ENCODE results near the gene MUC6.

MUC6 gene

GRCh38 chr11:1077033-1077416 lies 40.5 kb upstream of the MUC6 start:
- Histone ChIP-seq H3K4me3 (ENCODE audit: low read length) (no peak overlapping the region), H3K27me3 (ENCODE audit: control insufficient read depth, insufficient read depth, low read length) (no peaks in the 10 kb centered on the region), H3K27ac (ENCODE audit: low read depth, low read length) (no peak overlapping the region), H3K9ac (ENCODE audit: low read length) (no peak overlapping the region), H3K36me3 (ENCODE audit: control insufficient read depth, insufficient read depth, low read length) (no peaks in the 10 kb centered on the region), H3K4me1 (ENCODE audit: control insufficient read depth, insufficient read depth, low read length) (no peaks in the 10 kb centered on the region)

GRCh38 chr11:1076061-1076665 lies 39.6 kb upstream of the MUC6 start:
- Histone ChIP-seq H3K4me1 (ENCODE audit: control insufficient read depth, insufficient read depth, low read length) (no peaks in the 10 kb centered on the region), H3K27ac (ENCODE audit: low read depth, low read length) (no peak overlapping the region), H3K27me3 (ENCODE audit: control insufficient read depth, insufficient read depth, low read length) (no peaks in the 10 kb centered on the region), H3K4me3 (ENCODE audit: low read length) (no peak overlapping the region), H3K36me3 (ENCODE audit: control insufficient read depth, insufficient read depth, low read length) (no peaks in the 10 kb centered on the region), H3K9ac (ENCODE audit: low read length) (no peak overlapping the region)

DNA sequence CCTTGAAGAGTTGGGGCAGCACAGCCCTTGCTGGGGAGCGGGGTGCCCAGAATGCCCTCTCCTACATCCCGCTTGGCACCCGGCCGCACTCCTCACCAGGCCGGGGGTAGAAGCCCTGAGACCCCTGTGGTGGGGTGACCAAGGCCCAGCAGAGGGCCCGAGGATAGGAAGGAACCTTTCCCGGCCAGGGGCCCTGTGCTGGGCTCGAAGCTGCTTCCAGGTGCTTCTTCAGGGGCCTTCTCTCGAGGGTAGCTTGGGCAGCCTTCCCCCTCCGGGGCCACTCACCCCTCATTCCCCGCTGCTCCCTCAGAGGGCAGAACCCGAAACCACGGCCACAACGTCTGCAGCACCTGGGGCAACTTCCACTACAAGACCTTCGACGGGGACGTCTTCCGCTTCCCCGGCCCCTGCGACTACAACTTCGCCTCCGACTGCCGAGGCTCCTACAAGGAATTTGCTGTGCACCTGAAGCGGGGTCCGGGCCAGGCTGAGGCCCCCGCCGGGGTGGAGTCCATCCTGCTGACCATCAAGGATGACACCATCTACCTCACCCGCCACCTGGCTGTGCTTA lies 38.9 kb upstream of the MUC6 start:
- Histone ChIP-seq H3K9ac (ENCODE audit: low read length) (no peak overlapping the region), H3K4me3 (ENCODE audit: low read length) (no peak overlapping the region), H3K4me1 (ENCODE audit: control insufficient read depth, insufficient read depth, low read length) (no peaks in the 10 kb centered on the region), H3K27ac (ENCODE audit: low read depth, low read length) (no peak overlapping the region), H3K36me3 (ENCODE audit: control insufficient read depth, insufficient read depth, low read length) (no peaks in the 10 kb centered on the region), H3K27me3 (ENCODE audit: control insufficient read depth, insufficient read depth, low read length) (no peaks in the 10 kb centered on the region)

DNA sequence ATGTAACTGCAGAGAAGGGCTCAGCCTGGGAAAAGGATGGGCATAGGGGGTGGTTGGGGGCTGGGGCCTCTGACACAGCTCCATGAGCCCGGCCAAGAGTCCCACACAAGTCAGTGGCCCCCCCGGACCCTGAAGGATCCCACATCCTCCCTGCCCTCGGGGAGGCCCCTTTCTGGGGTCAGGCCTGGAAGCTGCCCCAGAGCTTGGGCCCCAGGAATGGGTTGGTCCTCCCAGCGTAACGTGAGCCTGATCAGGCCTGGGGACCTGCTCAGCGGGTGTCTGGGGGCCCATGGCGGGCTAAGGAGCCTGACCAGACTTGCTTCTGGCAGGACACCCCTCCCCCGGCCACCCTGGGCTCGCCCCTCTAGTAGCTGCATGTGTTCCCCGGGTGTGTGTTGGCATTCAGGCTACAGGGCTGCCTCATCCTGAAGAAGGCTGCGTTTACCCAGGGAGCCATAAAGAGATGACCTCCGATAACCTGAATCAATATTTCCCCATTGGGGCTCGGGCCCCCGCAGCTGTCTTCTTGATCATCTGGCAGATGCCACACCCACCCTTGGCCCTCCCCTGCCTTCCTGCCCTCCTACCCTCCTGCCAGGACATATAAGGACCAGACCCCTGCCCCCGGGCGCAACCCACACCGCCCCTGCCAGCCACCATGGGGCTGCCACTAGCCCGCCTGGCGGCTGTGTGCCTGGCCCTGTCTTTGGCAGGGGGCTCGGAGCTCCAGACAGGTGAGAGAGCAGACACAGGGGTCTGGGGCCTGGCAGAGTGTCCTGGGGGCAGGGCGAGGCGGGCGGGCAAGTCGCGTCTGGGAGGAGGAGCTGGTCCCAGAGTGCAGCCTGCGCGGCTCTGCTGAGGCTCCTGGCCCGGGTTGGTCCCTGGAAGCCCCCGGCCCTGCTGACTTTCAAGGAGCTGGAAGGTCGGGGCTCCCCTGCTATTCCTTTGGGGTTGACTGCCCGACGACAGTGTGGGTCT lies 38.0 kb upstream of the MUC6 start, which contains the start of gene MUC2:
Gene MUC2, plus strand, starts transcription at position 631 of the 978 bp plus-strand sequence.
- Histone ChIP-seq H3K27ac (ENCODE audit: low read depth, low read length) (no peak within 1 kb of the TSS), H3K27me3 (ENCODE audit: control insufficient read depth, insufficient read depth, low read length) (no peaks in the 10 kb centered on the region), H3K4me3 (ENCODE audit: low read length) (peak within 1 kb of the TSS; percentile 16), H3K9ac (ENCODE audit: low read length) (no peak within 1 kb of the TSS), H3K36me3 (ENCODE audit: control insufficient read depth, insufficient read depth, low read length) (no peaks in the 10 kb centered on the region), H3K4me1 (ENCODE audit: control insufficient read depth, insufficient read depth, low read length) (no peaks in the 10 kb centered on the region)

DNA sequence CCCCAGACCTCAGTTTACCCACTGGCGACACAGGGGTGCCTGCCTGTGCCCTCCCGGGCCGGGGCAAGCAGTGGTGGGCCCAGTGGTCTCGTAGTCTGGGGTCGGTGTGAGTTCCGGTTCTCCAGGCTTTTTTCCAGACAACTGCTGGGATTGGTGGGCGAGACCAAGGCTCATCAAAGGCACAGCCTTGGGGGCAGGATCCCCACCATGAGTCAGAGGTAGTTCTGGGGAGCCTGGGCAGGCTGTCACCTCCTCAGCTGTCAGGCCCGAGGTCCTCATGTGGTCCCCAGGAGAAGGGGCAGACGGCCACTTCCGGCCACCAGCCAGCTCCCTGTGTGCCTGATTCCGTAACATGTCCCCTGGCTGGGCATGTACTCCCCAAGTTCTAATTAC lies 37.3 kb upstream of the MUC6 start:
- Histone ChIP-seq H3K27ac (ENCODE audit: low read depth, low read length) (no peak overlapping the region), H3K36me3 (ENCODE audit: control insufficient read depth, insufficient read depth, low read length) (no peaks in the 10 kb centered on the region), H3K4me1 (ENCODE audit: control insufficient read depth, insufficient read depth, low read length) (no peaks in the 10 kb centered on the region), H3K27me3 (ENCODE audit: control insufficient read depth, insufficient read depth, low read length) (no peaks in the 10 kb centered on the region), H3K4me3 (ENCODE audit: low read length) (no peak overlapping the region), H3K9ac (ENCODE audit: low read length) (no peak overlapping the region)

GRCh38 chr11:1073261-1073724 lies 36.8 kb upstream of the MUC6 start:
- Histone ChIP-seq H3K36me3 (ENCODE audit: control insufficient read depth, insufficient read depth, low read length) (no peaks in the 10 kb centered on the region), H3K4me1 (ENCODE audit: control insufficient read depth, insufficient read depth, low read length) (no peaks in the 10 kb centered on the region), H3K4me3 (ENCODE audit: low read length) (no peak overlapping the region), H3K27ac (ENCODE audit: low read depth, low read length) (no peak overlapping the region), H3K27me3 (ENCODE audit: control insufficient read depth, insufficient read depth, low read length) (no peaks in the 10 kb centered on the region), H3K9ac (ENCODE audit: low read length) (no peak overlapping the region)

- H3K9ac ChIP-seq (ENCODE audit: low read length) = no peak overlapping the region
- H3K36me3 ChIP-seq (ENCODE audit: control insufficient read depth, insufficient read depth, low read length) = no peaks in the 10 kb centered on the region
- no peaks in the 10 kb centered on the region for H3K27me3 ChIP-seq (ENCODE audit: control insufficient read depth, insufficient read depth, low read length)
- H3K4me1 ChIP-seq (ENCODE audit: control insufficient read depth, insufficient read depth, low read length) = no peaks in the 10 kb centered on the region
- H3K27ac ChIP-seq (ENCODE audit: low read depth, low read length) = no peak overlapping the region
- H3K4me3 ChIP-seq (ENCODE audit: low read length) = no peak overlapping the region
Observed at GRCh38 chr11:1072821-1073231, 36.3 kb upstream of the MUC6 start.

DNA sequence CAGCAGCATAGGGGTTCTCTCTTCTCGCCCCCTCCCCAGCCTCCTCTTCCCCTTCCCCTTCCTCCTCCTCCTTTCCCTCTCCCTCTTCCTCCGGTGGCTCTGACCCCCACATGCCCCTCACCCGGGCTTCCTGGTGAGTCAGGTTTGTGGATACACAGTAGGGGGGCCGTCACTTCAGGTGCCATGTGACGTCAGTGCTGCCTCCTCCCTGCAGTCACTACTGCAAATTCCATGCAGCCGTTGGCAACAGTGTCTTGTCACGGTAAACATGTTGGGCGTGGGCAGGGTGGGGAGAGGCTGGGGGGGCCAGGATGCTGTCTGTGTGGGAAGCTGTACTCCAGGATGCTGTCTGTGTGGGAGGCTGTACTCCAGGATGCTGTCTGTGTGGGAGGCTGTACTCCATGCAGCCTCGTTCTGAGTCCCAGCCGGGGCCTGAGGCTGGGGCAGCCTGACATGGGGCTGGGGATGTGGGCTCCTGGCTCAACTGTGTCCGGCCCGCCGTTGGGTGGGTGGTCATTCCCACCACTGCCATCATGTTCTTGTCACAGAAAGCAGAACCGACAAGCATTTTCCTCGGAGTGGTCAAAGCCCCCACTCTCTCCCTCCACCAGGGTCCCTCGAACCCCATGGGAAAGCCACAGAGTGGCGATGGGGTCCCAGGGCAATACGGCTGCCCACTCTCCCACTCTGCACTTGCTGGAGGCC lies 35.8 kb upstream of the MUC6 start:
- no peak overlapping the region for H3K9ac ChIP-seq (ENCODE audit: low read length)
- no peaks in the 10 kb centered on the region for H3K4me1 ChIP-seq (ENCODE audit: control insufficient read depth, insufficient read depth, low read length)
- no peaks in the 10 kb centered on the region for H3K27me3 ChIP-seq (ENCODE audit: control insufficient read depth, insufficient read depth, low read length)
- H3K27ac ChIP-seq (ENCODE audit: low read depth, low read length) = no peak overlapping the region
- H3K4me3 ChIP-seq (ENCODE audit: low read length) = no peak overlapping the region
- no peaks in the 10 kb centered on the region for H3K36me3 ChIP-seq (ENCODE audit: control insufficient read depth, insufficient read depth, low read length)

- Histone ChIP-seq H3K36me3 (ENCODE audit: control insufficient read depth, insufficient read depth, low read length) (no peaks in the 10 kb centered on the region), H3K4me3 (ENCODE audit: low read length) (no peak overlapping the region), H3K27me3 (ENCODE audit: control insufficient read depth, insufficient read depth, low read length) (no peaks in the 10 kb centered on the region), H3K27ac (ENCODE audit: low read depth, low read length) (no peak overlapping the region), H3K4me1 (ENCODE audit: control insufficient read depth, insufficient read depth, low read length) (no peaks in the 10 kb centered on the region), H3K9ac (ENCODE audit: low read length) (no peak overlapping the region)
Observed at GRCh38 chr11:1071571-1072115, 35.1 kb upstream of the MUC6 start.

DNA sequence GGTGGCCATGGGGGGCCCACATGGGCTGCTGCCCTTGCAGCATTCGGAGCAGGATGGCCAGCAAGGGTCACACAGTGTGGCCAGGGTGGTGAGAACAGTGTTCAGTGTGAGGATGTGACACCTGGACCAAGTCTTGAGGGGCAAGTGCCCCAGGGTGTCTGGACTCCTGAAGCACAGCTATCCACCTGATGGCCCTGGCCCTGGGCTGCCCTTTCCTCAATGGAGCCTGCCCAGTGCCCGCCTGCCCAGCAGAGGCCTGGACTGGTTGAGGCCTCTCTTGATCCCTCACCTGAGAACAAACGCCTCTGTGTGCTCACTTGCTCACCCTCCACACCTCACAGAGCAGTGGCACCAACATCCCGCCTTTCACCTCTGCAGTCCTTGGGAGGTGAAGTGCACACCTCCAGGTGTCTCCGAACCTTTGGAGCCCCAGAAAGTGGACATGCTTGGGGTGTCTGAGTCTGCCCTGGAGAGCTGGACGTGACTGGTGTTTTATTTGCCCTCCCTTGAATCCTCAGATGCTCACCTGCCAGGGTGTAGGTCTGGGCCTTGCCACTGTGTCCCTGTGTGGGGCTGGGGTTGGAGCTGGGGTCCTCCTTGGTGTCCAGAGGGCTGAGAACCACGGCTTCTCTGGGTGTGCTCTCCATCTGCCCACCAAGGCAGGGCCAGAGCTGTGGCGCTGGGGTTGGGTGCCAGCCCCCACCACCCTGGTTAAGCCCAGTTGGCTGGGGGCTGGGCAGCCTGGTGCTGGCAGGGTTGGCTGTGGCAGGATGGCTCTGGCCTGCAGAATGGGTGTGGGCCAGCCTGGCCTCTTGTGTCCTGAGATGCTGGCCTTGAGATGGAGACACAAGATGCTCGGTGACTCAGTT lies 34.3 kb upstream of the MUC6 start:
- Histone ChIP-seq H3K4me1 (ENCODE audit: control insufficient read depth, insufficient read depth, low read length) (no peaks in the 10 kb centered on the region), H3K9ac (ENCODE audit: low read length) (no peak overlapping the region), H3K4me3 (ENCODE audit: low read length) (no peak overlapping the region), H3K27ac (ENCODE audit: low read depth, low read length) (no peak overlapping the region), H3K27me3 (ENCODE audit: control insufficient read depth, insufficient read depth, low read length) (no peaks in the 10 kb centered on the region), H3K36me3 (ENCODE audit: control insufficient read depth, insufficient read depth, low read length) (no peaks in the 10 kb centered on the region)

- no peak overlapping the region for H3K4me3 ChIP-seq (ENCODE audit: low read length)
- no peaks in the 10 kb centered on the region for H3K36me3 ChIP-seq (ENCODE audit: control insufficient read depth, insufficient read depth, low read length)
- no peak overlapping the region for H3K27ac ChIP-seq (ENCODE audit: low read depth, low read length)
- H3K4me1 ChIP-seq (ENCODE audit: control insufficient read depth, insufficient read depth, low read length) = no peaks in the 10 kb centered on the region
- no peak overlapping the region for H3K9ac ChIP-seq (ENCODE audit: low read length)
- H3K27me3 ChIP-seq (ENCODE audit: control insufficient read depth, insufficient read depth, low read length) = no peaks in the 10 kb centered on the region
Observed at GRCh38 chr11:1069740-1070139, 33.2 kb upstream of the MUC6 start.

All from rectal smooth muscle tissue (tissue), 1 donor.